ENCODE results near the gene FAM120C. TPM values are rescaled to one million over a fixed set of nuclear protein-coding genes. Genes with fewer than 3 reads are reported as not detected.

FAM120C gene
- total and polyA plus RNA-seq, 2 donors from 2014 or later: 4.2 to 16.4 TPM

DNA sequence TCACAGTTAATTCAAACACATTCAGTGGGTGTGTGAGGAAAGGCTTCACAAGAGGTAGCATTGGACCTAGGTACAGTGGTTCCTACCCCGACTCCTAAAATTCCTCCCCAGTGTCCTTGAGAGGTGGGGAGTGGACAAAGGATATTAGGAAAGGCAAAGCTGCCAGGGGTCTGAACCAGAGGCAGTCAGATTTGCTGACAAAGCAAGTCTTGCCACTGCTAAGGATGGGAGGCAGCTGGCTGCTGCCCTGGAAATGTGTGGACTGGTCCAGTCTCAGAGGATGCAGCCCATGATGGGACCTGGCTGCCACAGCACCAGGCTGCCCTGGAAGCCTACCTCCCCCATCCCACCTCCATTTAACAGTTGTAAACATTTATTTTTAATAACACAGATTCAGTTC is 134.6 kb downstream of the FAM120C start:
- FAIRE-seq (no peak), DNase-seq (peak in 1 of 5 donors; percentile 2)
- TF ChIP-seq, protein P1, sequence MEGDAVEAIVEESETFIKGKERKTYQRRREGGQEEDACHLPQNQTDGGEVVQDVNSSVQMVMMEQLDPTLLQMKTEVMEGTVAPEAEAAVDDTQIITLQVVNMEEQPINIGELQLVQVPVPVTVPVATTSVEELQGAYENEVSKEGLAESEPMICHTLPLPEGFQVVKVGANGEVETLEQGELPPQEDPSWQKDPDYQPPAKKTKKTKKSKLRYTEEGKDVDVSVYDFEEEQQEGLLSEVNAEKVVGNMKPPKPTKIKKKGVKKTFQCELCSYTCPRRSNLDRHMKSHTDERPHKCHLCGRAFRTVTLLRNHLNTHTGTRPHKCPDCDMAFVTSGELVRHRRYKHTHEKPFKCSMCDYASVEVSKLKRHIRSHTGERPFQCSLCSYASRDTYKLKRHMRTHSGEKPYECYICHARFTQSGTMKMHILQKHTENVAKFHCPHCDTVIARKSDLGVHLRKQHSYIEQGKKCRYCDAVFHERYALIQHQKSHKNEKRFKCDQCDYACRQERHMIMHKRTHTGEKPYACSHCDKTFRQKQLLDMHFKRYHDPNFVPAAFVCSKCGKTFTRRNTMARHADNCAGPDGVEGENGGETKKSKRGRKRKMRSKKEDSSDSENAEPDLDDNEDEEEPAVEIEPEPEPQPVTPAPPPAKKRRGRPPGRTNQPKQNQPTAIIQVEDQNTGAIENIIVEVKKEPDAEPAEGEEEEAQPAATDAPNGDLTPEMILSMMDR (IDR thresholded peaks at IDR 0.05; ENCODE audit: borderline replicate concordance, extremely low read depth, insufficient read depth): no peak
- H3K36me3 ChIP-seq (ENCODE audit: control insufficient read depth in 2 of 3, insufficient read depth in 3 of 3, low read length in 3 of 3): no peaks in the 10 kb centered on the region
- H3K9me3 ChIP-seq (ENCODE audit: control insufficient read depth in 2 of 3, insufficient read depth in 1 of 3, low read length in 3 of 3): no peaks in the 10 kb centered on the region
- no peak overlapping the region for H3K4me3 ChIP-seq (ENCODE audit: low read length in 3 of 3)
- H3K9ac ChIP-seq (ENCODE audit: low read length in 3 of 3): no peak overlapping the region
- no peak overlapping the region for H3K27ac ChIP-seq (ENCODE audit: low read depth in 2 of 2, low read length in 2 of 2)
- peaks cover 0 to 2% (median 0%) of the 10 kb centered on the region in 3 donors for H3K4me1 ChIP-seq (ENCODE audit: control insufficient read depth in 2 of 3, insufficient read depth in 2 of 3, low read depth in 1 of 3, low read length in 3 of 3)
- intact Hi-C loops (cut with DNase I): no loop called here
- no peaks in the 10 kb centered on the region for H3K27me3 ChIP-seq (ENCODE audit: control insufficient read depth, insufficient read depth, low read length)

DNA sequence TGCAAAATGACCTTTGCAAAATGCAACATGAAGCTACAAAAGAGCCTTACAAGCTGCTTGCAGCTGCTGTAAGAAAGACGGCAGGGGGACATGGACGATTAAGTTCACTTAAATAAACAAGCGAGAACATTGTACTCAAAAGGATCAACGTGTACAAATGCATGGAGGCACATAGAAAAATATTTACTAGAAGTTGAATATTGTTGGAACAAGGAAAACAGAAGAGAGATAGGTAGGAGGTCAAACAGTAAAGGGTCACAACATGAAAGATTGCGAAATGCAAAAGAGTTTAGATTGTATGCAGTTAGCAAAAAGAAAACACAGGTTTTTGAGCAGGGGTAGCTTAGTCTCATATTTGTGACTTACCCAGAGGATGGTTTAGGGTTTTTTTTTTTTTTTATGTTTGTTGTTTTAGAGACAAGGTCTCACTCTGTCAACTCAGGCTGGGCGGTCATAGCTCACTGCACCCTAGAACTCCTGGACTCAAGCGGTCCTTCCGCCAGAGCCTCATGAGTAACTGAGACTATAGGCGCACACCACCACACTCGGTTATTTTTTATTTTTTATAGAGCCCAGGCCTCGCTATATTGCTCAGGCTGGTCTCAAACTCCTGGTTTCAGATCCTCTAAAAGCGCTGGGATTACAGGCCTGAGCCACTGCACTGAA is 137.4 kb downstream of the FAM120C start:
- Histone ChIP-seq H3K4me3 (ENCODE audit: low read length in 3 of 3) (no peak overlapping the region), H3K36me3 (ENCODE audit: control insufficient read depth in 2 of 3, insufficient read depth in 3 of 3, low read length in 3 of 3) (no peaks in the 10 kb centered on the region), H3K27me3 (ENCODE audit: control insufficient read depth, insufficient read depth, low read length) (no peaks in the 10 kb centered on the region), H3K9me3 (ENCODE audit: control insufficient read depth in 2 of 3, insufficient read depth in 1 of 3, low read length in 3 of 3) (no peaks in the 10 kb centered on the region), H3K4me1 (ENCODE audit: control insufficient read depth in 2 of 3, insufficient read depth in 2 of 3, low read depth in 1 of 3, low read length in 3 of 3) (peaks cover 0 to 2% (median 0%) of the 10 kb centered on the region in 3 donors), H3K9ac (ENCODE audit: low read length in 3 of 3) (no peak overlapping the region), H3K27ac (ENCODE audit: low read depth in 2 of 2, low read length in 2 of 2) (peak overlapping the region; percentile 88 to 93)
- TF ChIP-seq, protein P1 (IDR thresholded peaks at IDR 0.05; ENCODE audit: borderline replicate concordance, extremely low read depth, insufficient read depth): no peak
- DNase-seq (peak in 4 of 5 donors; percentile 24 to 65 (median 45)), FAIRE-seq (no peak)
- intact Hi-C loops (cut with DNase I): no loop called here

DNA sequence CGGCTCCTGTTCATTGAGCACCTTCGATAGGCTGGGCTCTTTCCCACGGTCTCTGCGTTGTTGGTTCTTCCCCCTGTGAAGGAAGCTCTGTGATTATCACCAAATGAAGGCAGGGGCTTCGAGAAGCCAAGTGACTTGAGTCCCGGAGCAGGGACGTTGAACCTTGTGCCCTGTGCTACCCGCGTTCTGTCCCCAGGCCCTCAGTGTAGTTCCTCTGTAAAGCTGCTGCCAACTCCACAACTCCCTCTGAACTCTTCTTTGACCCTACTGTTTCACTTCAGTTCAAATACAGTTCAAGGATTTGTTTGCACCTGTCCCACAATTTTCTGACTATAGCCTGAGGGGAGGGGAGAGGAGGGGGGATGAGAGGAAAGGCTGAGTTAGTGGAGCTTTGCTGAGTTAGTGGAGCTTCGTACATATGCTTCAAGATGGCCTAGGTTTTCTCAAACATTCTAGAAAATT is 138.1 kb downstream of the FAM120C start:
- Histone ChIP-seq H3K4me3 (ENCODE audit: low read length in 3 of 3) (peak overlapping the region; percentile 23 to 68 (median 67)), H3K9ac (ENCODE audit: low read length in 3 of 3) (peak overlapping the region; percentile 6 to 82 (median 67)), H3K36me3 (ENCODE audit: control insufficient read depth in 2 of 3, insufficient read depth in 3 of 3, low read length in 3 of 3) (peaks cover 0 to 2% (median 0%) of the 10 kb centered on the region in 3 donors), H3K27me3 (ENCODE audit: control insufficient read depth, insufficient read depth, low read length) (no peaks in the 10 kb centered on the region), H3K4me1 (ENCODE audit: control insufficient read depth in 2 of 3, insufficient read depth in 2 of 3, low read depth in 1 of 3, low read length in 3 of 3) (peaks cover 0 to 2% (median 0%) of the 10 kb centered on the region in 3 donors), H3K27ac (ENCODE audit: low read depth in 2 of 2, low read length in 2 of 2) (peak overlapping the region; percentile 88 to 93), H3K9me3 (ENCODE audit: control insufficient read depth in 2 of 3, insufficient read depth in 1 of 3, low read length in 3 of 3) (no peaks in the 10 kb centered on the region)
- no peak for FAIRE-seq
- peak in 2 of 5 donors; percentile 73 to 77 for DNase-seq
- TF ChIP-seq, protein P1 (IDR thresholded peaks at IDR 0.05; ENCODE audit: borderline replicate concordance, extremely low read depth, insufficient read depth): no peak
- intact Hi-C loops (cut with DNase I): no loop called here

Measured in kidney (tissue), 14 donors.